ENCODE results near the gene MUC2.

Gene MUC2

DNA sequence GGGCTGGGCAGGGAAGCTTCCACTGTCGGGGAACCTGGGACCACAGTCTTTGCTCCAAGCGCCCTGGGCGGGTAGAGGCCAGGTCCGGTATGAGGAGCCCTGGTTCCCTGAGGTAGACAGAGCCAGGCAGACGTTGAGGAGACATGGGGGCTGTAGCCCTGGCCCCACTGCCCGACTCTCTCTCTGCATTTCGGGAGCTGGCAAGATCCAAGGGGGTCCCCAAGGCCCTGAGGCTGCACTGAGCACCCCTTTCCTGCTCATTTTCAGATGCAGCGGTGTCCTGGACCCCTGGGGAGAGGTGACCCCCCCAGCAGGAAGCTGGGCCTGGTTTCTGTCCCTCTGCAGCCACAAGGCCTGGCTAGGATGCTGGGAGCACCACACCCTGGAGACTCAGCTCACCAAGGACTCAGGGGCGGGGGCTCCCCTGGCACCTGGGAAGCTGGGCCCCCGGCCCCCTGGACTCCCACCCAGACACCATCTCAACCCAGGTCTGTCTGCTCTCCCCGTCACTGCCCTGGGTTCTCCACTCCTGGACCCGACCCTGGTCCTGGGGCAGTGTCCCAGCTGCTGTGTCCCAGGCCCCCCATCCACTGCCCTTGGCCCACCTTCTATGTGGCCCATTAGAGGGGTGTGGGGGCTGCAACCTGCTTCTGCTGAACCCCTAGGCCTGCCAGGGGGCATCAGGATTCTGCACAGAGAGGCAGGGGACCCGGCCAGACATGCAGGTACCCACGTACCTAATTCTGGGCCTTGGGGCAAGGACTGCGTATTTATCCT is 23.1 kb upstream of the MUC2 start:
- no peaks in the 10 kb centered on the region for H3K36me3 ChIP-seq (ENCODE audit: control insufficient read depth, insufficient read depth, low read length)
- peaks cover 8% of the 10 kb centered on the region for H3K4me1 ChIP-seq (ENCODE audit: control insufficient read depth, insufficient read depth, low read length, poor library complexity, severe bottlenecking)
- H3K9me3 ChIP-seq (ENCODE audit: control insufficient read depth, low read length), result no peaks in the 10 kb centered on the region
- no peak for DNase-seq
- peaks cover 3% of the 10 kb centered on the region for H3K27me3 ChIP-seq (replicated peaks; ENCODE audit: control insufficient read depth, insufficient read depth, low read length, poor library complexity, severe bottlenecking)
- H3K27ac ChIP-seq (ENCODE audit: insufficient read depth, low read length, poor library complexity, severe bottlenecking), result no peak overlapping the region
- H3K4me3 ChIP-seq (ENCODE audit: insufficient read depth, low read depth, low read length, poor library complexity, severe bottlenecking), result no peak overlapping the region

DNA sequence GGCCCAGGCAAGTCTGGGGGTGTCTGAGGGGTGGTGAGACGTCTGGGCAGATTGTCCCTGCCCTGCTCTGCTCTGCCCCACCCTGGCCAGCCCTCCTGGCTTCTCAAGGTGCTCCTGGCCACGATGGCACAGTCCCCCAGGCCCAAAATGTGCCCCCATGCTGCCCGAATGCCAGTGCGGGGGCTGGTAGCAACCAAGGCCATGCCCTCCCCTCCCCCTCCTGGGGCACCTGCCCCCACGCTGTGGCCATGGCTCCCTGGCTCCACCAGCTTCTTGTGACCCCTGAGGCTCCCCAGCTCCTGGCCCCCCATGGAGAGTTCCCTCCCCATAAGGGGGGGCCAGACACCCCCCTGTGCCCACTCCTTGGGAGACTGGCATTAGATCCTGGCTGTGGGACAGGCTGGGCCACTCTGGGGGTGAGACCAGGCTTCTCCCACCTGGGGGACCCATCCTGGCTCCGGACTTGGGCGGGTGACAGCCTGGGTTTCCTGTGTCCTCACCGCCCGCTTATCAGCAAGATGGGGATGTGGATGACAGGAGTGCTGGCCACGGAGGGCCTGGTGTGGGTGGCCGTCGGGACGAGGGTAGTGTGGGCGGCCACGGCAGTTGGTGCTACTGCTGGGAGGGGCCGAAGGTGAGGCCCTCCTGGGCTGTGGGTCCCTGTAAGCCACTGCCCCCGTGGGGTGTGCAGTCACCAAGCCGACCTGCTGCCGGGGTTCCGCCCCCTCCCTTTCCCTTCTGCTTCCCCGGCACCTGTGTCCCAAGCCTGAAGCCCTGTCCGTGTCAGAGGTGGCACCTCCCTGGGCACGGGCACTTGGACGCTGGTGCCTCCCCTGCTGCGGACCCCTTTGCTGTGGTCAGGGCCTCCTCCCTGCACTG is 22.3 kb upstream of the MUC2 start:
- no peak for DNase-seq
- H3K27me3 ChIP-seq (replicated peaks; ENCODE audit: control insufficient read depth, insufficient read depth, low read length, poor library complexity, severe bottlenecking), result peaks cover 3% of the 10 kb centered on the region
- no peak overlapping the region for H3K4me3 ChIP-seq (ENCODE audit: insufficient read depth, low read depth, low read length, poor library complexity, severe bottlenecking)
- peaks cover 8% of the 10 kb centered on the region for H3K4me1 ChIP-seq (ENCODE audit: control insufficient read depth, insufficient read depth, low read length, poor library complexity, severe bottlenecking)
- no peak overlapping the region for H3K27ac ChIP-seq (ENCODE audit: insufficient read depth, low read length, poor library complexity, severe bottlenecking)
- no peaks in the 10 kb centered on the region for H3K36me3 ChIP-seq (ENCODE audit: control insufficient read depth, insufficient read depth, low read length)
- no peaks in the 10 kb centered on the region for H3K9me3 ChIP-seq (ENCODE audit: control insufficient read depth, low read length)

GRCh38 chr11:1053121-1053901 is 21.4 kb upstream of the MUC2 start:
- H3K4me1 ChIP-seq (ENCODE audit: control insufficient read depth, insufficient read depth, low read length, poor library complexity, severe bottlenecking), result peaks cover 8% of the 10 kb centered on the region
- DNase-seq, result no peak
- H3K27ac ChIP-seq (ENCODE audit: insufficient read depth, low read length, poor library complexity, severe bottlenecking), result no peak overlapping the region
- peaks cover 3% of the 10 kb centered on the region for H3K27me3 ChIP-seq (replicated peaks; ENCODE audit: control insufficient read depth, insufficient read depth, low read length, poor library complexity, severe bottlenecking)
- no peaks in the 10 kb centered on the region for H3K36me3 ChIP-seq (ENCODE audit: control insufficient read depth, insufficient read depth, low read length)
- no peak overlapping the region for H3K4me3 ChIP-seq (ENCODE audit: insufficient read depth, low read depth, low read length, poor library complexity, severe bottlenecking)
- H3K9me3 ChIP-seq (ENCODE audit: control insufficient read depth, low read length), result no peaks in the 10 kb centered on the region

DNA sequence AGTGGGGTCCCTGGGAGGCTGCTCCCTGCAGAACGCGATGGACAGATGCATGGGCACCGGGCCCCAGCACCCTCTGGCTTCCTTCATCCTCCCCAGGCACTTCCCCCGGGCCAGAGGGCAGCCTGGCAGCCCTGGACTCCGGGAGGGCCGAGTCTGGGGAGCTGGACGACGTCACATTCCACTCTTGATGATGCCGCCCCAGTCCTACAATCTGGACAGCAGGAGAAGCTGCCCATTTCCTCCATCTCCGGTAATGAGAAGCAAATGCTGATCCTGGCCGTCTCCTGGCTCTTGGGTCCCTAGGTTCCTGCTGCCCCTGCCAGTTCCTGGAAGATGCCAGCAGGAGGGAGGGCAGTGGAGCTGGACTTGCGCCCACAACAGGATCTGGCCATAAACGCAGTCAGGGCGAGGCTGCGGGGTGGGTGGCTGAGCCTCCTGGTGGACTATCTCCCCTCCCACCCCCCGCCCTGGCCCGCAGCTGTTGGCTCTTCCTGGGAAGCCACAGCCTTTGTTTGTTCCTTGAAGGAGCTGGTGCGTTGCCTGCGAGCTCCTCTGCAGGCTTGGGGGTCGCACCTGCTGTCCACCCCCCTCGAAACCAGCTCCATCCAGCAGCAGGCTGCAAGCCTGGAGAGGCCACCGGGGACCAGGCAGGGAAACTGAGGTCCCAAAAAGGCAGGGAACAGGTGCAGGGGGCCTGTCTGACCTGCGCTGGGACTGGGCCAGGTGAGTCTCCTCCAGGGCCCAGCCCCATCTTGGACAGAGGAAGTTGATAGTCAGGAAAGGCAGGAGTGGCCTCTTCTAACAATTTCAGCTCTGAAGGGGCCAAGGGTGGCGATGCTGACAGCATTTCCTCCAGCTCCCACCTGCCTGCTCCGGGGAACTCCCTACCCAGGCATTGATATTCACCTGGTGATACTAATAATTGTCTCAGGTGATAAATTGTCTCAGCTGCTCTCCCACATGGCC is 20.2 kb upstream of the MUC2 start:
- no peak overlapping the region for H3K4me3 ChIP-seq (ENCODE audit: insufficient read depth, low read depth, low read length, poor library complexity, severe bottlenecking)
- H3K4me1 ChIP-seq (ENCODE audit: control insufficient read depth, insufficient read depth, low read length, poor library complexity, severe bottlenecking), result peaks cover 8% of the 10 kb centered on the region
- H3K36me3 ChIP-seq (ENCODE audit: control insufficient read depth, insufficient read depth, low read length), result no peaks in the 10 kb centered on the region
- no peak for DNase-seq
- no peaks in the 10 kb centered on the region for H3K27me3 ChIP-seq (replicated peaks; ENCODE audit: control insufficient read depth, insufficient read depth, low read length, poor library complexity, severe bottlenecking)
- H3K9me3 ChIP-seq (ENCODE audit: control insufficient read depth, low read length), result no peaks in the 10 kb centered on the region
- no peak overlapping the region for H3K27ac ChIP-seq (ENCODE audit: insufficient read depth, low read length, poor library complexity, severe bottlenecking)

GRCh38 chr11:1055109-1055703 is 19.5 kb upstream of the MUC2 start:
- DNase-seq, result no peak
- H3K4me1 ChIP-seq (ENCODE audit: control insufficient read depth, insufficient read depth, low read length, poor library complexity, severe bottlenecking), result peaks cover 8% of the 10 kb centered on the region
- H3K27me3 ChIP-seq (replicated peaks; ENCODE audit: control insufficient read depth, insufficient read depth, low read length, poor library complexity, severe bottlenecking), result no peaks in the 10 kb centered on the region
- no peaks in the 10 kb centered on the region for H3K36me3 ChIP-seq (ENCODE audit: control insufficient read depth, insufficient read depth, low read length)
- no peaks in the 10 kb centered on the region for H3K9me3 ChIP-seq (ENCODE audit: control insufficient read depth, low read length)
- H3K4me3 ChIP-seq (ENCODE audit: insufficient read depth, low read depth, low read length, poor library complexity, severe bottlenecking), result no peak overlapping the region
- H3K27ac ChIP-seq (ENCODE audit: insufficient read depth, low read length, poor library complexity, severe bottlenecking), result no peak overlapping the region

DNA sequence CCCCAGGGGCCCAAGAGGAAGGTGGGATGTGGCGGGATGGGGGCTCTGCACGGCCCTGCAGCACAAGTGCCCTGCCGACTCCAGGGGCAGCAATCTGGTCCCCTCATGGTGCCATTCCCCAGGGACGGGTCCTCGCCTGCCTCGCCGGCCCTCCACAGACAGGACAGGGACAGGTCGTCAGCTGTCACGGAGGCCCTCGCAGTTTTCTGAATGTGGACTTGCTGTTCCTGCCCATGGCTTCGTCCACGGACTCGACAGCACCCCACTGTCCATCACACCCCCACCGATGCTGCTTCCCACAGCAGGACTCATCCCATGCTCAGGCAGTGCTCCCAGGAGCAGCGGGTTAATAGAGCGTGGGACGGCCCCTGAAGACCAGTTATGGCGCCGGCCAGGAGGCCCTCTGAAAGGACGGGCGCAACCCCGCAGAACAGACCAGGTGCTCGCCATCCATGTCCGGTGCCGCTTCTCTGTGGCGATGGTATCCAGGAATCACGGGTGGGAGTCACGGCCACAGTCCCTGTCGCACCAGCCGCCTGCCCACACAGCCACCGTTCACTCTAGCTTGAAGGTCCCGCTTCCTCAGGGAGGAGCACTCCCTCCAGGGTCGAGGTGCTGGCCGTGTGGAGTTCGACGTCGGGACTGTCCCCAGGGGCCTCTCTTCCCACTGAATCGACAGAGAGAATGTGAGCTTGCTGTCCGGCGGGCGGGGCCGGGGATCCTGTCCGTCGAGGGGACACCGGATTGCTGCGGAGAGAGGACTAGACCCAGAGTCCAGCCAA is 18.5 kb upstream of the MUC2 start:
- Histone ChIP-seq H3K36me3 (ENCODE audit: control insufficient read depth, insufficient read depth, low read length) (no peaks in the 10 kb centered on the region), H3K9me3 (ENCODE audit: control insufficient read depth, low read length) (no peaks in the 10 kb centered on the region), H3K27me3 (replicated peaks; ENCODE audit: control insufficient read depth, insufficient read depth, low read length, poor library complexity, severe bottlenecking) (no peaks in the 10 kb centered on the region), H3K27ac (ENCODE audit: insufficient read depth, low read length, poor library complexity, severe bottlenecking) (no peak overlapping the region), H3K4me3 (ENCODE audit: insufficient read depth, low read depth, low read length, poor library complexity, severe bottlenecking) (no peak overlapping the region), H3K4me1 (ENCODE audit: control insufficient read depth, insufficient read depth, low read length, poor library complexity, severe bottlenecking) (peaks cover 3% of the 10 kb centered on the region)
- DNase-seq, result no peak

GRCh38 chr11:1057806-1058205 is 16.9 kb upstream of the MUC2 start:
- DNase-seq, result no peak
- H3K36me3 ChIP-seq (ENCODE audit: control insufficient read depth, insufficient read depth, low read length), result no peaks in the 10 kb centered on the region
- no peak overlapping the region for H3K4me3 ChIP-seq (ENCODE audit: insufficient read depth, low read depth, low read length, poor library complexity, severe bottlenecking)
- H3K4me1 ChIP-seq (ENCODE audit: control insufficient read depth, insufficient read depth, low read length, poor library complexity, severe bottlenecking), result no peaks in the 10 kb centered on the region
- H3K27ac ChIP-seq (ENCODE audit: insufficient read depth, low read length, poor library complexity, severe bottlenecking), result no peak overlapping the region
- H3K9me3 ChIP-seq (ENCODE audit: control insufficient read depth, low read length), result no peaks in the 10 kb centered on the region
- H3K27me3 ChIP-seq (replicated peaks; ENCODE audit: control insufficient read depth, insufficient read depth, low read length, poor library complexity, severe bottlenecking), result no peaks in the 10 kb centered on the region

GRCh38 chr11:1059759-1060158 is 14.9 kb upstream of the MUC2 start:
- Histone ChIP-seq H3K4me1 (ENCODE audit: control insufficient read depth, insufficient read depth, low read length, poor library complexity, severe bottlenecking) (no peaks in the 10 kb centered on the region), H3K36me3 (ENCODE audit: control insufficient read depth, insufficient read depth, low read length) (no peaks in the 10 kb centered on the region), H3K27me3 (replicated peaks; ENCODE audit: control insufficient read depth, insufficient read depth, low read length, poor library complexity, severe bottlenecking) (no peaks in the 10 kb centered on the region), H3K9me3 (ENCODE audit: control insufficient read depth, low read length) (no peaks in the 10 kb centered on the region), H3K27ac (ENCODE audit: insufficient read depth, low read length, poor library complexity, severe bottlenecking) (no peak overlapping the region), H3K4me3 (ENCODE audit: insufficient read depth, low read depth, low read length, poor library complexity, severe bottlenecking) (no peak overlapping the region)
- no peak for DNase-seq
